HCT116 (cell line): ENCODE measurements around the gene LCE4A. TPM values are rescaled to one million over a fixed set of nuclear protein-coding genes. Genes with fewer than 3 reads are reported as not detected.

Source experiments
- ATAC-seq: fragments of 200-7000 bp; cut with Tn5 transposase; 2 replicates; pipeline ENCODE4 v1.9.1; 2020; ENCODE audit warnings: mild to moderate bottlenecking, moderate library complexity
- BruUV-seq: library from RNA; stranded (reverse); fragments of 400-500 nt; replicated peaks from 2 replicates; lab custom pipeline; 2021; lab: Mats Ljungman, UMichigan
- CTCF ChIA-PET: fragments of 300-600 bp; sonication (Branson Sonifier 250); formaldehyde crosslinking; loops from one replicate; lab custom pipeline; 2021; ENCODE audit warnings: antibody characterized with exemption; lab: Charles Lee
- POLR2A ChIA-PET: fragments of 300-600, 350-600 bp; sonication (Branson Sonifier 250); formaldehyde crosslinking; loops from one replicate; lab custom pipeline; 2021; ENCODE audit warnings: antibody characterized with exemption; lab: Charles Lee
- RAD21 ChIA-PET, 2 experiments: fragments of 300-600 bp; sonication (Branson Sonifier 250); formaldehyde crosslinking; loops; one replicate each; lab custom pipeline; 2023; ENCODE audit warnings: low total read pairs in 2 of 2; ENCODE audit not compliant: uncharacterized antibody in 2 of 2, unreplicated experiment in 2 of 2, low non-redundant PET in 1 of 2; lab: Charles Lee
- DNase-seq: peaks from one replicate; pipeline ENCODE4 v3.0.0-alpha.2; 2010; ENCODE audit warnings: low read depth, low spot score
- H2AFZ ChIP-seq: fragments of 200-600 bp; shearing (Covaris generic), sonication (generic); 2 replicates; pipeline ENCODE4 v1.6.1; 2017; ENCODE audit warnings: low read depth, mixed run types, mixed read lengths, antibody characterized with exemption, low read length; ENCODE audit not compliant: poor library complexity, severe bottlenecking
- H3K27ac ChIP-seq: 2 replicates; pipeline ENCODE4 v1.5.1; 2012; ENCODE audit warnings: low read depth, low read length
- H3K27me3 ChIP-seq: fragments of 200-600 bp; sonication (generic); 2 replicates; pipeline ENCODE4 v1.6.1; 2016; ENCODE audit warnings: mixed run types, low read length, mixed read lengths; ENCODE audit not compliant: insufficient read depth
- H3K36me3 ChIP-seq, 2 experiments: fragments of 200-500 bp in 1 of 2; fragments of 200-600 bp in 1 of 2; sonication (Bioruptor generic) in 1 of 2; sonication (generic) in 1 of 2; 2 replicates each; pipeline versions ENCODE4 v1.5.1 to v1.6.1; 2014 to 2016; ENCODE audit warnings: low read length in 2 of 2, inconsistent platforms in 1 of 2, mixed read lengths in 1 of 2, mixed run types in 1 of 2; ENCODE audit not compliant: insufficient read depth in 2 of 2, control insufficient read depth in 1 of 2
- H3K4me1 ChIP-seq, 2 experiments: fragments of 200-600 bp in 1 of 2; sonication (generic) in 1 of 2; 2 replicates each; pipeline versions ENCODE4 v1.5.1 to v1.6.1; 2012 to 2017; ENCODE audit warnings: low read length in 2 of 2, inconsistent platforms in 1 of 2, mild to moderate bottlenecking in 1 of 2, mixed read lengths in 1 of 2, mixed run types in 1 of 2, moderate library complexity in 1 of 2; ENCODE audit not compliant: insufficient read depth in 2 of 2, control insufficient read depth in 1 of 2
- H3K4me2 ChIP-seq: fragments of 200-600 bp; sonication (generic); 2 replicates; pipeline ENCODE4 v1.6.1; 2017; ENCODE audit warnings: mixed run types, low read length, mixed read lengths
- H3K4me3 ChIP-seq, 2 experiments: fragments of 200-600 bp in 1 of 2; sonication (generic) in 1 of 2; replicated peaks in 1 of 2; 2 replicates each; pipeline ENCODE4 v1.5.1; 2011 to 2016; ENCODE audit warnings: low read length in 2 of 2, control low read depth in 1 of 2, low read depth in 1 of 2, mild to moderate bottlenecking in 1 of 2, mixed read lengths in 1 of 2, mixed run types in 1 of 2
- H3K79me2 ChIP-seq: fragments of 200-600 bp; sonication (generic); 2 replicates; pipeline ENCODE4 v1.6.1; 2017; ENCODE audit warnings: mild to moderate bottlenecking, mixed run types, low read length, moderate library complexity, mixed read lengths; ENCODE audit not compliant: insufficient read depth
- H3K9ac ChIP-seq: fragments of 200-600 bp; sonication (generic); 2 replicates; pipeline ENCODE4 v1.6.1; 2016; ENCODE audit warnings: low read length, mixed read lengths
- H3K9me2 ChIP-seq: fragments of 200-600 bp; sonication (generic), shearing (Covaris generic); 2 replicates; pipeline ENCODE4 v1.6.1; 2017; ENCODE audit warnings: mixed run types, mild to moderate bottlenecking, moderate library complexity; ENCODE audit not compliant: insufficient read depth
- H3K9me3 ChIP-seq, 2 experiments: fragments of 200-500 bp in 1 of 2; fragments of 200-600 bp in 1 of 2; sonication (Bioruptor generic) in 1 of 2; sonication (generic) in 1 of 2; 2 replicates each; pipeline ENCODE4 v1.6.1; 2014 to 2017; ENCODE audit warnings: low read length in 2 of 2, mixed read lengths in 2 of 2, inconsistent platforms in 1 of 2, low read depth in 1 of 2, mild to moderate bottlenecking in 1 of 2, mixed run types in 1 of 2, moderate library complexity in 1 of 2; ENCODE audit not compliant: control insufficient read depth in 1 of 2, insufficient read depth in 1 of 2
- H4K20me1 ChIP-seq: fragments of 200-600 bp; sonication (generic), shearing (Covaris generic); 2 replicates; pipeline ENCODE4 v1.6.1; 2017; ENCODE audit warnings: mixed run types, mild to moderate bottlenecking, moderate library complexity; ENCODE audit not compliant: insufficient read depth
- CEBPB ChIP-seq: IDR thresholded peaks from 2 replicates; pipeline ENCODE4 v1.6.1; 2012; ENCODE audit warnings: low read depth
- CTCF ChIP-seq, 3 experiments: fragments of 200-600 bp in 1 of 3; sonication (generic) in 1 of 3; IDR thresholded peaks in 2 of 3; conservative IDR thresholded peaks in 1 of 3; 2 replicates each; pipeline ENCODE4 v1.5.1; 2012 to 2017; ENCODE audit warnings: low read depth in 2 of 3, low read length in 2 of 3, antibody characterized with exemption in 1 of 3, borderline replicate concordance in 1 of 3, control low read depth in 1 of 3, mild to moderate bottlenecking in 1 of 3, mixed read lengths in 1 of 3, mixed run types in 1 of 3, moderate library complexity in 1 of 3; ENCODE audit not compliant: insufficient read depth in 1 of 3
- EGR1 ChIP-seq: IDR thresholded peaks from 2 replicates; pipeline ENCODE4 v1.6.1; 2012; ENCODE audit warnings: low read depth
- POLR2AphosphoS5 ChIP-seq: IDR thresholded peaks from 2 replicates; pipeline ENCODE4 v1.6.1; 2011; ENCODE audit warnings: mild to moderate bottlenecking, low read depth, low read length, moderate library complexity
- SIN3A ChIP-seq: IDR thresholded peaks from 2 replicates; pipeline ENCODE4 v1.6.1; 2012; ENCODE audit warnings: low read depth
- TCF7L2 ChIP-seq: IDR thresholded peaks from 2 replicates; pipeline ENCODE4 v1.7.0; 2011; ENCODE audit warnings: borderline replicate concordance, inconsistent platforms; ENCODE audit not compliant: insufficient read depth, insufficient read length; ENCODE audit errors: extremely low read depth
- intact Hi-C: fragments of 100-400 bp; cut with micrococcal nuclease; formaldehyde crosslinking; loops from 2 replicates; pipeline ENCODE4 v1.10.0; 2022
- total RNA-seq: library from RNA; stranded (reverse); gene quantifications from one replicate; pipeline ENCODE4 v1.2.1, GENCODE V29; 2021; ENCODE audit not compliant: unreplicated experiment
- TF ChIP-seq, protein P1 (sequence below): IDR thresholded peaks from 2 replicates; pipeline ENCODE4 v1.6.1; 2012; ENCODE audit warnings: low read depth

The LCE4A gene
- total RNA-seq, 1 experiment from 2014 or later = not detected

- ChIA-PET POLR2A (no interaction called here), RAD21 (interaction anchor here in 1 of 2 experiments (0.6 kb wide), 1 partner anchor 15 kb away, joined by 4 read pairs; no protein-coding TSS in a partner anchor), CTCF (no interaction called here)
- Histone ChIP-seq H3K4me1 (no peaks in the 10 kb centered on the region), H3K4me2 (no peak within 1 kb of the TSS), H3K36me3 (no peaks in the 10 kb centered on the region), H3K9ac (no peak within 1 kb of the TSS), H3K79me2 (no peaks in the 10 kb centered on the region), H3K27ac (no peak within 1 kb of the TSS), H3K9me2 (no peaks in the 10 kb centered on the region), H3K9me3 (no peaks in the 10 kb centered on the region), H3K4me3 (no peak within 1 kb of the TSS), H3K27me3 (peaks cover 37% of the 10 kb centered on the region), H4K20me1 (no peaks in the 10 kb centered on the region), H2AFZ (no peak within 1 kb of the TSS)
- no peak for ATAC-seq
- no TSS peak for BruUV-seq
- TF ChIP-seq CEBPB = no peak
- TF ChIP-seq, protein P1, sequence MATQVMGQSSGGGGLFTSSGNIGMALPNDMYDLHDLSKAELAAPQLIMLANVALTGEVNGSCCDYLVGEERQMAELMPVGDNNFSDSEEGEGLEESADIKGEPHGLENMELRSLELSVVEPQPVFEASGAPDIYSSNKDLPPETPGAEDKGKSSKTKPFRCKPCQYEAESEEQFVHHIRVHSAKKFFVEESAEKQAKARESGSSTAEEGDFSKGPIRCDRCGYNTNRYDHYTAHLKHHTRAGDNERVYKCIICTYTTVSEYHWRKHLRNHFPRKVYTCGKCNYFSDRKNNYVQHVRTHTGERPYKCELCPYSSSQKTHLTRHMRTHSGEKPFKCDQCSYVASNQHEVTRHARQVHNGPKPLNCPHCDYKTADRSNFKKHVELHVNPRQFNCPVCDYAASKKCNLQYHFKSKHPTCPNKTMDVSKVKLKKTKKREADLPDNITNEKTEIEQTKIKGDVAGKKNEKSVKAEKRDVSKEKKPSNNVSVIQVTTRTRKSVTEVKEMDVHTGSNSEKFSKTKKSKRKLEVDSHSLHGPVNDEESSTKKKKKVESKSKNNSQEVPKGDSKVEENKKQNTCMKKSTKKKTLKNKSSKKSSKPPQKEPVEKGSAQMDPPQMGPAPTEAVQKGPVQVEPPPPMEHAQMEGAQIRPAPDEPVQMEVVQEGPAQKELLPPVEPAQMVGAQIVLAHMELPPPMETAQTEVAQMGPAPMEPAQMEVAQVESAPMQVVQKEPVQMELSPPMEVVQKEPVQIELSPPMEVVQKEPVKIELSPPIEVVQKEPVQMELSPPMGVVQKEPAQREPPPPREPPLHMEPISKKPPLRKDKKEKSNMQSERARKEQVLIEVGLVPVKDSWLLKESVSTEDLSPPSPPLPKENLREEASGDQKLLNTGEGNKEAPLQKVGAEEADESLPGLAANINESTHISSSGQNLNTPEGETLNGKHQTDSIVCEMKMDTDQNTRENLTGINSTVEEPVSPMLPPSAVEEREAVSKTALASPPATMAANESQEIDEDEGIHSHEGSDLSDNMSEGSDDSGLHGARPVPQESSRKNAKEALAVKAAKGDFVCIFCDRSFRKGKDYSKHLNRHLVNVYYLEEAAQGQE = no peak
- no peak for DNase-seq
- intact Hi-C loops = no loop called here
These were observed 10.0 kb upstream of the LCE4A start, which contains the start of gene LCE2A for GRCh38 chr1:152697701-152698600. LCE2A (plus strand) TSS chr1:152698345; CDS start chr1:152698902, 557 bp downstream.

DNA sequence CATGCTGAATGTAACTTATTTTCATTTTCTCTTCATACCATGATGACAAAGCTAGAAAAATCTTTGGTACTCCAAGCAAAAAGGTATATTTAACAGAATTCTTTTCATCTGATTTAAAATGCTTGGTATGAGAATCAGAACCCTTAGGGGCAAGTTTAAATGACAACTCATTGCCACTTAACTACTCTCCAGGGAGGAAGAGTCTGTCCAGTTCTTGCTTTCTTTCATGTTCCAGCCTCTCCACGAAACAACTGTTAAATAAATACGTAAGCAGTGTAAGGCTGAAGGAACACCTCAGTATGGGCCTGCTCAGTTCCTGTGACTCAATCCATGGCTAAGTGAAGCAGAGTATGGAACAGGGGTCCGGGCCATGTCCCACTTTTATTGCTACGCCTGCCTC, 8.2 kb upstream of the LCE4A start:
- intact Hi-C loops = no loop called here
- no peak for DNase-seq
- TF ChIP-seq POLR2AphosphoS5 (no peak), SIN3A (no peak), EGR1 (no peak), CTCF (IDR thresholded peaks at IDR 0.05 in 2 of 3, conservative IDR thresholded peaks at IDR 0.05 in 1 of 3; ENCODE audit: borderline replicate concordance in 1 of 3, insufficient read depth in 1 of 3, low read depth in 2 of 3, low read length in 2 of 3) (no peak), TCF7L2 (no peak)
- TF ChIP-seq, protein P1 = no peak

More for the DNA sequence above, 8.2 kb upstream of the LCE4A start:
- RAD21 ChIA-PET = no interaction called here
- Histone ChIP-seq H4K20me1 (no peaks in the 10 kb centered on the region), H3K4me1 (no peaks in the 10 kb centered on the region), H3K9me2 (no peaks in the 10 kb centered on the region), H3K36me3 (no peaks in the 10 kb centered on the region), H3K9me3 (no peaks in the 10 kb centered on the region), H3K79me2 (no peaks in the 10 kb centered on the region), H3K9ac (no peak overlapping the region), H3K27me3 (peaks cover 43% of the 10 kb centered on the region), H2AFZ (no peak overlapping the region), H3K4me3 (no peak overlapping the region), H3K4me2 (no peak overlapping the region), H3K27ac (no peak overlapping the region)
- BruUV-seq = no TSS peak
- CTCF ChIA-PET = no interaction called here
- POLR2A ChIA-PET = no interaction called here
- ATAC-seq = no peak
